K562 (cell line): ENCODE data around the gene RNF217. TPM values are rescaled to one million over a fixed set of nuclear protein-coding genes. Genes with fewer than 3 reads are reported as not detected.
A peak's percentile ranks its signal among the peaks of the same experiment; 100 is the strongest.

Experiments used
- ATAC-seq: fragments of 200-7000 bp; cut with Tn5 transposase; 3 replicates; pipeline ENCODE4 v1.9.1; 2020; ENCODE audit warnings: moderate library complexity
- BruUV-seq: library from RNA; stranded (reverse); fragments of 400-500 nt; replicated peaks from 2 replicates; lab custom pipeline; 2021; lab: Mats Ljungman, UMichigan
- CTCF ChIA-PET: fragments of 300-600 bp; formaldehyde crosslinking; extraction: SDS; loops from one replicate; lab custom pipeline; 2021; ENCODE audit warnings: low intra/inter-chr PET ratio; lab: Yijun Ruan, JAX
- POLR2A ChIA-PET: fragments of 300-600, 350-650 bp; sonication (Branson Sonifier 250); formaldehyde crosslinking; extraction: SDS; loops from one replicate; lab custom pipeline; 2021; ENCODE audit warnings: antibody characterized with exemption, inconsistent platforms; lab: Yijun Ruan, JAX
- DNase-seq, 4 experiments: peaks; one replicate each; pipeline versions ENCODE4 v3.0.0 to v3.0.0-alpha.2; 2011 to 2018; ENCODE audit warnings: low spot score in 3 of 4, mixed read lengths in 3 of 4; ENCODE audit errors: extremely low read depth in 1 of 4
- FAIRE-seq: peaks from 2 replicates; lab custom pipeline; 2011; peaks lifted over from hg19 to GRCh38; lab: Jason Lieb, UNC
- H2AFZ ChIP-seq: 2 replicates; pipeline ENCODE4 v1.6.0; 2011; ENCODE audit warnings: low read depth, low read length, control low read depth, inconsistent platforms
- H3K27ac ChIP-seq: fragments of 200-600 bp; 3 replicates; pipeline ENCODE4 v1.8.0; 2011; ENCODE audit warnings: low read depth, mild to moderate bottlenecking, control low read depth, inconsistent platforms, low read length, moderate library complexity, mixed read lengths; ENCODE audit errors: extremely low read depth
- H3K27me3 ChIP-seq, 2 experiments: fragments of 300-600 bp in 1 of 2; 2 replicates in 1 of 2; 3 replicates in 1 of 2; pipeline versions ENCODE4 v1.6.0 to v1.8.0; 2011; ENCODE audit warnings: inconsistent platforms in 2 of 2, low read length in 2 of 2, mild to moderate bottlenecking in 1 of 2, mixed read lengths in 1 of 2, moderate library complexity in 1 of 2; ENCODE audit not compliant: control insufficient read depth in 2 of 2, insufficient read depth in 2 of 2
- H3K36me3 ChIP-seq: fragments of 300-600 bp; 3 replicates; pipeline ENCODE4 v1.8.0; 2011; ENCODE audit warnings: mild to moderate bottlenecking, low read length, inconsistent platforms; ENCODE audit not compliant: control insufficient read depth, insufficient read depth
- H3K4me1 ChIP-seq, 2 experiments: fragments of 200-600 bp in 1 of 2; replicated peaks in 1 of 2; 2 replicates in 1 of 2; 3 replicates in 1 of 2; pipeline versions ENCODE4 v1.5.1 to v1.8.0; 2011; ENCODE audit warnings: inconsistent platforms in 2 of 2, low read length in 2 of 2, mild to moderate bottlenecking in 1 of 2, mixed read lengths in 1 of 2, moderate library complexity in 1 of 2; ENCODE audit not compliant: control insufficient read depth in 2 of 2, insufficient read depth in 2 of 2
- H3K4me2 ChIP-seq: 2 replicates; pipeline ENCODE4 v1.6.1; 2011; ENCODE audit warnings: low read length, control low read depth, inconsistent platforms, mixed read lengths; ENCODE audit not compliant: insufficient read depth
- H3K4me3 ChIP-seq: fragments of 200-600 bp; sonication (generic), shearing (Covaris generic); 2 replicates; pipeline ENCODE4 v1.5.1; 2016; ENCODE audit warnings: control low read depth, inconsistent platforms
- H3K79me2 ChIP-seq: fragments of 200-600 bp; 3 replicates; pipeline ENCODE4 v1.8.0; 2011; ENCODE audit warnings: low read length, inconsistent platforms; ENCODE audit not compliant: control insufficient read depth, insufficient read depth
- H3K9ac ChIP-seq, 2 experiments: 2 replicates each; pipeline versions ENCODE4 v1.6.0 to v1.6.1; 2011; ENCODE audit warnings: low read depth in 2 of 2, low read length in 2 of 2, control low read depth in 1 of 2, inconsistent platforms in 1 of 2, mild to moderate bottlenecking in 1 of 2, mixed read lengths in 1 of 2; ENCODE audit not compliant: insufficient read depth in 1 of 2
- H3K9me1 ChIP-seq: one replicate; pipeline ENCODE4 v1.6.0; 2011; ENCODE audit warnings: inconsistent platforms, mild to moderate bottlenecking, low read length, moderate library complexity; ENCODE audit not compliant: control insufficient read depth, insufficient read depth
- H3K9me3 ChIP-seq: replicated peaks from 2 replicates; pipeline ENCODE4 v1.5.1; 2011; ENCODE audit warnings: low read depth, low read length, inconsistent platforms; ENCODE audit not compliant: control insufficient read depth, insufficient read depth
- H4K20me1 ChIP-seq: replicated peaks from 2 replicates; pipeline ENCODE4 v1.6.1; 2011; ENCODE audit warnings: low read length, inconsistent platforms, mixed read lengths; ENCODE audit not compliant: control insufficient read depth, insufficient read depth
- BCLAF1 ChIP-seq, 2 experiments: fragments of 450-650 bp in 1 of 2; IDR thresholded peaks; 2 replicates each; pipeline ENCODE4 v1.6.1; 2011 to 2017; ENCODE audit warnings: low read depth in 2 of 2, antibody characterized with exemption in 1 of 2, borderline replicate concordance in 1 of 2, low read length in 1 of 2, mild to moderate bottlenecking in 1 of 2, mixed read lengths in 1 of 2; ENCODE audit not compliant: control insufficient read depth in 1 of 2
- GTF2E2 ChIP-seq: fragments of 200-800 bp; sonication (Bioruptor generic); IDR thresholded peaks from 2 replicates; pipeline ENCODE4 v1.6.1; 2016; ENCODE audit warnings: missing genetic modification characterization, missing compliant biosample characterization
- KLF6 ChIP-seq: fragments of 250-450 bp; sonication (Bioruptor Pico); IDR thresholded peaks from 2 replicates; pipeline ENCODE4 v1.4.0; 2020; ENCODE audit warnings: mild to moderate bottlenecking, moderate library complexity, borderline replicate concordance
- MAFG ChIP-seq: fragments of 450-650 bp; conservative IDR thresholded peaks from 2 replicates; pipeline ENCODE4 v1.6.1; 2016; ENCODE audit warnings: missing genetic modification characterization, missing compliant biosample characterization
- MAZ ChIP-seq, 2 experiments: fragments of 450-650 bp in 1 of 2; sonication (generic) in 1 of 2; formaldehyde crosslinking; IDR thresholded peaks in 1 of 2; conservative IDR thresholded peaks in 1 of 2; 2 replicates each; pipeline versions ENCODE4 v1.4.0 to v1.5.0; 2020; ENCODE audit warnings: mild to moderate bottlenecking in 1 of 2, missing genetic modification reagents in 1 of 2
- MTA2 ChIP-seq: fragments of 450-650 bp; IDR thresholded peaks from 2 replicates; pipeline ENCODE4 v1.6.1; 2016; ENCODE audit warnings: low read depth
- MTF1 ChIP-seq: fragments of 250-450 bp; sonication (Bioruptor Pico); IDR thresholded peaks from 2 replicates; pipeline ENCODE4 v1.9.0; 2021; ENCODE audit warnings: moderate library complexity, mild to moderate bottlenecking, inconsistent platforms, borderline replicate concordance
- NBN ChIP-seq: fragments of 450-650 bp; IDR thresholded peaks from 2 replicates; pipeline ENCODE4 v1.6.1; 2016; ENCODE audit warnings: low read depth, mild to moderate bottlenecking
- NCOR1 ChIP-seq: fragments of 450-650 bp; IDR thresholded peaks from 2 replicates; pipeline ENCODE4 v1.6.1; 2016; ENCODE audit warnings: mild to moderate bottlenecking, moderate library complexity
- NFE2 ChIP-seq: IDR thresholded peaks from 2 replicates; pipeline ENCODE4 v1.6.1; 2014; ENCODE audit warnings: antibody characterized with exemption, low read depth
- NUFIP1 ChIP-seq: fragments of 450-650 bp; IDR thresholded peaks from 2 replicates; pipeline ENCODE4 v1.6.1; 2018; ENCODE audit not compliant: partially characterized antibody
- PATZ1 ChIP-seq: fragments of 250-450 bp; sonication (Bioruptor Pico); IDR thresholded peaks from 2 replicates; pipeline ENCODE4 v1.5.0; 2020; ENCODE audit warnings: mild to moderate bottlenecking, borderline replicate concordance
- PHTF2 ChIP-seq: fragments of 250-450 bp; sonication (Bioruptor Pico); IDR thresholded peaks from 2 replicates; pipeline ENCODE4 v1.5.0; 2021; ENCODE audit warnings: mild to moderate bottlenecking
- POU5F1 ChIP-seq: fragments of 150-350 bp; IDR thresholded peaks from 2 replicates; pipeline ENCODE4 v1.6.1; 2014; ENCODE audit warnings: borderline replicate concordance, low read length, low read depth, mild to moderate bottlenecking; ENCODE audit not compliant: partially characterized antibody
- RBM15 ChIP-seq: fragments of 200-400 bp; formaldehyde crosslinking; IDR thresholded peaks from 2 replicates; pipeline ENCODE4 v1.6.1; 2018; ENCODE audit warnings: mild to moderate bottlenecking, low read length, moderate library complexity; ENCODE audit not compliant: insufficient read depth
- YBX1 ChIP-seq: fragments of 450-650 bp; IDR thresholded peaks from 2 replicates; pipeline ENCODE4 v1.7.1; 2016; ENCODE audit warnings: mild to moderate bottlenecking
- ZNF121 ChIP-seq: sonication (generic); formaldehyde crosslinking; conservative IDR thresholded peaks from 2 replicates; pipeline ENCODE4 v1.8.0; 2022; ENCODE audit warnings: missing genetic modification reagents
- ZNF75A ChIP-seq: fragments of 450-650 bp; formaldehyde crosslinking; IDR thresholded peaks from 2 replicates; pipeline ENCODE4 v1.4.0; 2020; ENCODE audit warnings: mild to moderate bottlenecking
- in situ Hi-C: fragments of 300-500 bp; cut with MboI; formaldehyde crosslinking; loops from 4 replicates; pipeline ENCODE4 v1.15.0; 2018; ENCODE audit warnings: inconsistent platforms, mixed read lengths
- intact Hi-C: fragments of 100-400 bp; cut with micrococcal nuclease; formaldehyde crosslinking; loops from 2 replicates; pipeline ENCODE4 v1.14.2; 2022
- polyA plus RNA-seq, 8 experiments: library from polyadenylated mRNA; depleted of rRNA in 4 of 8; stranded (reverse) in 5 of 8; unstranded in 3 of 8; fragments of >200 nt; fragmentation: Nextera tagmentation in 2 of 8; fragmentation: Illumina TruSeq in 1 of 8; extraction: Ambion mirVana in 2 of 8; extraction: Trizol in 1 of 8; gene quantifications; 2 replicates each; pipeline versions ENCODE4 v1.2.1 to v1.2.3, GENCODE V29; 2011 to 2014; ENCODE audit warnings: inconsistent platforms in 1 of 8, missing spikeins in 1 of 8
- total RNA-seq, 7 experiments: library from RNA; depleted of rRNA in 6 of 7; stranded (reverse); fragments of >200 nt in 6 of 7; fragmentation: Illumina TruSeq in 2 of 7; extraction: Trizol in 2 of 7; gene quantifications; 2 replicates each; pipeline versions ENCODE4 v1.2.1 to v1.2.3, GENCODE V29; 2011 to 2021; ENCODE audit warnings: low replicate concordance in 1 of 7

The RNF217 gene
- total and polyA plus RNA-seq, 9 of the 15 experiments (the other 6 are each of a cell fraction or from before 2014, with no cell fraction given) = 2.9 to 25.6 (median 12.0) TPM

- TF ChIP-seq MAFG (peak; percentile 72), KLF6 (CRISPR knock-in tag) (no peak), YBX1 (no peak), NFE2 (peak; percentile 70), PATZ1 (no peak), GTF2E2 (0 out of 2 replicates have a peak, but pooled peaks have one; percentile 47)
Observed at GRCh38 chr6:125083684-125083990, 121.4 kb downstream of the RNF217 start (continued).

GRCh38 chr6:125086716-125087115 lies 124.5 kb downstream of the RNF217 start:
- H3K9me3 ChIP-seq = no peaks in the 10 kb centered on the region
- H3K4me1 ChIP-seq = peaks cover 0 to 37% of the 10 kb centered on the region in 2 experiments; a peak in 4 of 5 replicates
- intact Hi-C loops (no loop called here), in situ Hi-C loops (no loop called here)
- H2AFZ ChIP-seq = no peak overlapping the region
- peak overlapping the region in 1 of 2 experiments; percentile 4; a peak in 1 of 4 replicates for H3K9ac ChIP-seq
- no peaks in the 10 kb centered on the region for H3K9me1 ChIP-seq
- ATAC-seq (no peak), FAIRE-seq (peak; percentile 65), DNase-seq (peak in 1 of 4 experiments; percentile 50)
- no peak overlapping the region for H3K4me3 ChIP-seq
- peaks cover 5% of the 10 kb centered on the region; the same call in 1 of the 3 replicates for H3K79me2 ChIP-seq
- no peaks in the 10 kb centered on the region for H3K27me3 ChIP-seq
- H3K36me3 ChIP-seq = peaks cover 34% of the 10 kb centered on the region; the same call in 2 of the 3 replicates
- no TSS peak for BruUV-seq
- POLR2A ChIA-PET = no interaction called here
- H3K4me2 ChIP-seq = no peak overlapping the region; the same call in 1 of the 2 replicates
- peak overlapping the region; percentile 3; the same call in 2 of the 3 replicates for H3K27ac ChIP-seq
- CTCF ChIA-PET = no interaction called here
- H4K20me1 ChIP-seq = no peaks in the 10 kb centered on the region
- TF ChIP-seq PHTF2 (CRISPR knock-in tag) (no peak), ZNF75A (CRISPR knock-in tag) (no peak), BCLAF1 (IDR thresholded peaks at IDR 0.05; ENCODE audit: borderline replicate concordance in 1 of 2, control insufficient read depth in 1 of 2, low read depth in 2 of 2, low read length in 1 of 2) (no peak), ZNF121 (CRISPR knock-in tag) (no peak), POU5F1 (no peak), MTA2 (no peak), NUFIP1 (no peak), MTF1 (CRISPR knock-in tag) (no peak), NCOR1 (peak; percentile 47; the same call in 1 of the 2 replicates), NBN (no peak), MAZ (CRISPR knock-in tag; conservative IDR thresholded peaks at IDR 0.05 in 1 of 2, IDR thresholded peaks at IDR 0.05 in 1 of 2) (no peak), RBM15 (no peak)
